HEK293 (cell line): ENCODE measurements around the gene HOXC10.
A peak's percentile ranks its signal among the peaks of the same experiment; 100 is the strongest.

Experiments used
- CTCF ChIA-PET: fragments of 350-600 bp; formaldehyde crosslinking; extraction: SDS; loops from one replicate; lab custom pipeline; 2021; ENCODE audit warnings: antibody characterized with exemption; lab: Yijun Ruan, JAX
- POLR2A ChIA-PET: fragments of 300-600 bp; formaldehyde crosslinking; extraction: SDS; loops from one replicate; lab custom pipeline; 2020; ENCODE audit warnings: antibody characterized with exemption, inconsistent platforms; lab: Yijun Ruan, JAX
- H3K27ac ChIP-seq: fragments of 200-500 bp; sonication (Bioruptor generic); 2 replicates; pipeline ENCODE4 v1.5.1; 2014; ENCODE audit warnings: low read depth, low read length, control low read depth, inconsistent platforms; ENCODE audit errors: extremely low read depth
- H3K36me3 ChIP-seq, 2 experiments: fragments of 200-500 bp in 1 of 2; sonication (Bioruptor generic) in 1 of 2; 1 replicate in 1 of 2; 2 replicates in 1 of 2; pipeline ENCODE4 v1.5.1; 2014 to 2017; ENCODE audit warnings: inconsistent platforms in 2 of 2, low read length in 2 of 2; ENCODE audit not compliant: control insufficient read depth in 2 of 2, insufficient read depth in 1 of 2
- H3K4me1 ChIP-seq: fragments of 200-500 bp; sonication (Bioruptor generic); 2 replicates; pipeline ENCODE4 v1.5.1; 2014; ENCODE audit warnings: mild to moderate bottlenecking, low read length, inconsistent platforms; ENCODE audit not compliant: control insufficient read depth, insufficient read depth
- H3K4me3 ChIP-seq: 2 replicates; pipeline ENCODE4 v1.5.1; 2011; ENCODE audit warnings: low read depth, mild to moderate bottlenecking, control low read depth, low read length, moderate library complexity
- H3K9me3 ChIP-seq: fragments of 200-500 bp; sonication (Bioruptor generic); 2 replicates; pipeline ENCODE4 v1.5.1; 2014; ENCODE audit warnings: low read depth, low read length, inconsistent platforms; ENCODE audit not compliant: control insufficient read depth, insufficient read depth
- CTCF ChIP-seq: fragments of 450-650 bp; formaldehyde crosslinking; IDR thresholded peaks from 2 replicates; pipeline ENCODE4 v1.5.1; 2016; ENCODE audit warnings: missing biosample characterization, missing genetic modification characterization
- FEZF1 ChIP-seq: fragments of 450-650 bp; formaldehyde crosslinking; IDR thresholded peaks from 2 replicates; pipeline ENCODE4 v1.5.1; 2016; ENCODE audit warnings: missing biosample characterization, missing genetic modification characterization
- MZF1 ChIP-seq: fragments of 450-650 bp; formaldehyde crosslinking; IDR thresholded peaks from 2 replicates; pipeline ENCODE4 v1.5.1; 2017; ENCODE audit warnings: missing biosample characterization, missing genetic modification characterization, borderline replicate concordance
- PATZ1 ChIP-seq: fragments of 450-650 bp; formaldehyde crosslinking; IDR thresholded peaks from 2 replicates; pipeline ENCODE4 v1.5.1; 2016; ENCODE audit warnings: missing biosample characterization, missing genetic modification characterization
- PRDM1 ChIP-seq: fragments of 450-650 bp; formaldehyde crosslinking; IDR thresholded peaks from 2 replicates; pipeline ENCODE4; 2016; ENCODE audit warnings: missing biosample characterization, missing genetic modification characterization
- REST ChIP-seq: fragments of 450-650 bp; formaldehyde crosslinking; IDR thresholded peaks from 2 replicates; pipeline ENCODE4 v1.5.1; 2016; ENCODE audit warnings: missing biosample characterization, missing genetic modification characterization
- SCRT2 ChIP-seq: fragments of 450-650 bp; formaldehyde crosslinking; IDR thresholded peaks from 2 replicates; pipeline ENCODE4 v1.5.1; 2016; ENCODE audit warnings: missing biosample characterization, missing genetic modification characterization
- SP3 ChIP-seq: fragments of 450-650 bp; formaldehyde crosslinking; IDR thresholded peaks from 2 replicates; pipeline ENCODE4 v1.5.1; 2016; ENCODE audit warnings: missing biosample characterization, missing genetic modification characterization
- YY1 ChIP-seq: fragments of 450-650 bp; formaldehyde crosslinking; IDR thresholded peaks from 2 replicates; pipeline ENCODE4 v1.5.1; 2018; ENCODE audit warnings: missing biosample characterization, missing genetic modification characterization
- ZBTB20 ChIP-seq: fragments of 450-650 bp; formaldehyde crosslinking; IDR thresholded peaks from 2 replicates; pipeline ENCODE4 v1.5.1; 2016; ENCODE audit warnings: missing biosample characterization, missing genetic modification characterization
- ZBTB26 ChIP-seq: fragments of 450-650 bp; formaldehyde crosslinking; optimal IDR thresholded peaks from 2 replicates; pipeline ENCODE3; 2016; ENCODE audit warnings: missing biosample characterization, mild to moderate bottlenecking, missing genetic modification characterization
- ZBTB8A ChIP-seq: fragments of 450-650 bp; formaldehyde crosslinking; IDR thresholded peaks from 2 replicates; pipeline ENCODE4 v1.5.1; 2016; ENCODE audit warnings: missing biosample characterization, missing genetic modification characterization
- ZFP69B ChIP-seq: fragments of 450-650 bp; formaldehyde crosslinking; IDR thresholded peaks from 2 replicates; pipeline ENCODE4 v1.5.1; 2016; ENCODE audit warnings: missing biosample characterization, missing genetic modification characterization
- ZNF140 ChIP-seq: fragments of 450-650 bp; formaldehyde crosslinking; IDR thresholded peaks from 2 replicates; pipeline ENCODE4 v1.5.1; 2016; ENCODE audit warnings: missing biosample characterization, missing genetic modification characterization
- ZNF19 ChIP-seq: fragments of 450-650 bp; formaldehyde crosslinking; IDR thresholded peaks from 2 replicates; pipeline ENCODE4; 2016; ENCODE audit warnings: missing biosample characterization, missing genetic modification characterization, low read depth
- ZNF211 ChIP-seq: fragments of 450-650 bp; formaldehyde crosslinking; IDR thresholded peaks from 2 replicates; pipeline ENCODE4 v1.5.1; 2016; ENCODE audit warnings: low read depth, missing biosample characterization, missing genetic modification characterization
- ZNF221 ChIP-seq: fragments of 450-650 bp; formaldehyde crosslinking; IDR thresholded peaks from 2 replicates; pipeline ENCODE4 v1.5.1; 2017; ENCODE audit warnings: missing biosample characterization, missing genetic modification characterization, borderline replicate concordance
- ZNF292 ChIP-seq: fragments of 450-650 bp; formaldehyde crosslinking; IDR thresholded peaks from 2 replicates; pipeline ENCODE4 v1.5.1; 2016; ENCODE audit warnings: low read depth, missing biosample characterization, missing genetic modification characterization, borderline replicate concordance
- ZNF302 ChIP-seq: fragments of 450-650 bp; formaldehyde crosslinking; IDR thresholded peaks from 2 replicates; pipeline ENCODE4 v1.5.1; 2016; ENCODE audit warnings: missing biosample characterization, missing genetic modification characterization, low read depth
- ZNF510 ChIP-seq: fragments of 450-650 bp; formaldehyde crosslinking; IDR thresholded peaks from 2 replicates; pipeline ENCODE4 v1.5.1; 2018; ENCODE audit warnings: mild to moderate bottlenecking, missing genetic modification characterization, missing biosample characterization; ENCODE audit not compliant: insufficient replicate concordance
- ZNF580 ChIP-seq: fragments of 450-650 bp; formaldehyde crosslinking; IDR thresholded peaks from 2 replicates; pipeline ENCODE4 v1.5.1; 2016; ENCODE audit warnings: missing biosample characterization, missing genetic modification characterization
- ZNF843 ChIP-seq: fragments of 450-650 bp; formaldehyde crosslinking; IDR thresholded peaks from 2 replicates; pipeline ENCODE4 v1.5.1; 2016; ENCODE audit warnings: missing biosample characterization, missing genetic modification characterization
- ZSCAN16 ChIP-seq: fragments of 450-650 bp; formaldehyde crosslinking; IDR thresholded peaks from 2 replicates; pipeline ENCODE4 v1.5.1; 2016; ENCODE audit warnings: missing biosample characterization, missing genetic modification characterization
- ZSCAN30 ChIP-seq: fragments of 450-650 bp; IDR thresholded peaks from 2 replicates; pipeline ENCODE4 v1.5.1; 2018; ENCODE audit warnings: missing biosample characterization, mild to moderate bottlenecking, missing genetic modification characterization, moderate library complexity

Gene HOXC10

GRCh38 chr12:54000116-54001114 is 15.5 kb downstream of the HOXC10 start, which contains the start of gene HOXC9 (continued):
- peak; percentile 80 for TF ChIP-seq REST (tag by site-specific recombination)
- TF ChIP-seq MZF1 (tag by site-specific recombination): no peak
- peak; percentile 72 for TF ChIP-seq ZBTB8A (tag by site-specific recombination)
- no peak for TF ChIP-seq ZNF19 (tag by site-specific recombination)
- TF ChIP-seq ZBTB26 (tag by site-specific recombination): peak; percentile 72
- 0 out of 2 replicates have a peak, but pooled peaks have one; percentile 7 for TF ChIP-seq ZFP69B (tag by site-specific recombination)

- H3K4me1 ChIP-seq: peaks cover 40% of the 10 kb centered on the region
- ChIA-PET CTCF (interaction anchor here (0.5 to 6.7 kb wide), 14 partner anchors 11 to 1840 kb away, joined by 3 to 49 read pairs (median 4); partner anchors contain the start of gene HOXC13), POLR2A (interaction anchor here (0.6 to 3.7 kb wide), 6 partner anchors 7 to 63 kb away, joined by 4 to 34 read pairs (median 15); partner anchors contain the start of genes HOXC10, HOXC13, HOXC5 and HOXC8)
- peaks cover 8 to 15% of the 10 kb centered on the region in 2 experiments; a peak in 2 of 3 replicates for H3K36me3 ChIP-seq
- H3K4me3 ChIP-seq: peak overlapping the region; percentile 94
- no peaks in the 10 kb centered on the region for H3K9me3 ChIP-seq
- peak overlapping the region; percentile 99 for H3K27ac ChIP-seq
- TF ChIP-seq ZNF221 (tag by site-specific recombination): no peak
- peak; percentile 50; the same call in 1 of the 2 replicates for TF ChIP-seq FEZF1 (tag by site-specific recombination)
- no peak for TF ChIP-seq YY1 (tag by site-specific recombination)
- TF ChIP-seq ZBTB20 (tag by site-specific recombination): peak; percentile 53
- TF ChIP-seq ZSCAN30 (tag by site-specific recombination): 0 out of 2 replicates have a peak, but pooled peaks have one; percentile 16
- TF ChIP-seq ZNF292 (tag by site-specific recombination): no peak
- TF ChIP-seq ZNF302 (tag by site-specific recombination): no peak
- TF ChIP-seq SCRT2 (tag by site-specific recombination): no peak
- TF ChIP-seq ZNF580 (tag by site-specific recombination): peak; percentile 15; the same call in 1 of the 2 replicates
- TF ChIP-seq ZNF510 (tag by site-specific recombination): no peak
- peak; percentile 71 for TF ChIP-seq PRDM1 (tag by site-specific recombination)
- TF ChIP-seq ZNF140 (tag by site-specific recombination): no peak
- no peak; the same call in 1 of the 2 replicates for TF ChIP-seq SP3 (tag by site-specific recombination)
- peak; percentile 60; the same call in 1 of the 2 replicates for TF ChIP-seq PATZ1 (tag by site-specific recombination)
- no peak for TF ChIP-seq CTCF (tag by site-specific recombination)
- no peak for TF ChIP-seq ZSCAN16 (tag by site-specific recombination)
- no peak for TF ChIP-seq ZNF211 (tag by site-specific recombination)
- peak; percentile 68; the same call in 1 of the 2 replicates for TF ChIP-seq ZNF843 (tag by site-specific recombination)
Observed at GRCh38 chr12:54001283-54002187, 16.6 kb downstream of the HOXC10 start.
